Fibroblast of skin of left biceps (primary cell): ENCODE measurements around the gene CACNA1B.
"Not testable (repeated sequence)": the region's sequence is repeated elsewhere in the genome, so short reads cannot be mapped to it uniquely, and the experiment has no call there.

Experiments
- DNase-seq, 2 experiments: peaks; one replicate each; pipeline ENCODE4 v3.0.0-alpha.2; 2013; ENCODE audit warnings: low read depth in 2 of 2

Gene CACNA1B

DNA sequence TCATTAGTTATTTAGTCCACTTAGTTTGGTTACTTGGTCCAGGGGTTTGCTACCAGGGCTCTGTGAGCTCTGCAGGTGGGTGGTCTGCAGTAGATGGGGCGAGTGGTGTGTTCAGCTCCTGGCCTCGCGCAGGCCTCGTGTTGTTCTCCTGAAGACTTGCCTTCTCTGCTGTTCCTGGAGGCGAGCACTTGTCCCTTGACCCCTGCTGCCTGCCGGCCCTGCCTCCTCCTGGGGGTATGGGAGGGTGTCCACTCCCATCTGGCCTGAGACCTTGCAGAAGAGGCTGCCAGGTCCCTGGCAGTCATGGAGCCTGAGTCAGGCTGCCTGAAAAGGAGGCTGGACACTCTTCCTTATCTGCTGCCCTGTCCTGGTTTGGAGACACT is 137.0 kb downstream of the CACNA1B start:
- DNase-seq = no peak

DNA sequence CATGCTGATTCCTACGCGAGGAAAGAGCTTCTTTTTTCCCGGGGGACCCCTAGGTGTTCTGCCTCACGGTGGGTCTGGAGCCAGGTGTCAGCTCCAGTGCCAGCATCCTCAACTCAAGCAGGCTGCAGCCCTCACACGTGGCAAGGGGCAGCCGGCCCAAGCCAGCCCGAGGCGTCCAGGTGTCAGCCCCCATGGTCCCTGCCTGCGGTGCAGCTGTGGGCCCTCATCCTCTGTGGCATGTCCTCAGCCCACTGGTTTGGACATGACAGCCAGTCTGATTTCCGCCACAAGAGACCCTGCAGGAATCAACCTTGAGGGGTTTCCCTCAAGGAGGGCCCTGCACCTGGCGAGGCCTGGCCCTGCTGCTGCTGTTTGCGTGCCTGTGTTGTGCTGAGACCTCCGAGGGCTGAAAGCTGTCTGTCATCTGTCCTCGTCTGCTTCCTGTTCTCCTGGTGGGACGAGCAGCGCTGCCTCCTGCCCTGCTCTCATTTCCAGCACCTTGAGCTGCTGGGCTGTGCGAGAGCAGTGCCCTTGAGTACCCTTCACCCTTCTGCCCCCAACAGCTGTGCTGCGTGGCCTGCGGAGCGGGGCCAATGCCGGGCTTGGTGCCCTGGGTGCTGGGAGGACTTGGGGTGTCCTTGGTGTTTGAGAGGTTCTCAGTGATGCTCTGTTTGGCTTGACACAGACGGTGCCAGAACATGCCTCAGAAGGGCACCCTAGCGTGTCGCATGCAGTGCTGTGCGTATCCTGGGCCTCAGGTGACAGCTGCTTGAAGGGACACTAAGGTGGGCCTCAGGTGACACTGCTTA is 137.6 kb downstream of the CACNA1B start:
- no peak for DNase-seq

DNA sequence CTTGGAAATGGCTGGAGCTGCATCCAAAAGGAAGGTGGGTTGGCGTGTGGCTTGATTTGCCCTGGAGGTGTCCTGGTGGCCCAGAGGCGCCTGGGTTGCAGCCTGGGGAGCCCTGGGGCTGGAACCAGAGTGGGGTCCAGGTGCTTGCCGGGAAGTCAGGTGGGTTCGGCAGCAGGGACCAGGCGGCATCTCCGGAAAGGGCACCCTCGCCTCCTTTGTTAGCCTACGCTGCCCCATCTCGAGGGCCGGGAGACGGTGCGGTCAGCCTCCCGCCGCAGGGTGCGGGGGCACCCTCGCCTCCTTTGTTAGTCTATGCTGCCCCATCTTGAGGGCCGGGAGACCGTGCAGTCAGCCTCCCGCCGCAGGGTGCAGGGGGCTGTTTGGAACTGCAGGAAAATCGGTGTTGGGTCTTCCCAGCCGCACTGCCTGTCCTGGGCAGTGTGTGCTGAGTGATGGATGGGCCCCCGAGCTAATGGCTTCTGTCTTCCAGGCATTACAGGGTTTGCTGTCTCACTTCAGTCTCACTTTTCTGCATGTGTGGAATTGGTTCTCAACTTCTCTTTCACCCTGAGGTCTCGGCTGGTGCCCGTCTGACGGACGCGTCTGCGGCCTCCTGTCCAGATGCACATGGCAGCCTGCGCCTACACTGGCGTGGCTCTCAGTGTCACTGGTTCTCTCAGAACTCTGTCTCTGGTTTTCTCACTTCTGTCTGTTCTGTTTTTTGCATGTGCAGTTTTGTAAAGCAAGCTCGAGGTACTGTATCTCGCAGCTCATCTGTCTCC is 139.0 kb downstream of the CACNA1B start:
- DNase-seq = no peak

DNA sequence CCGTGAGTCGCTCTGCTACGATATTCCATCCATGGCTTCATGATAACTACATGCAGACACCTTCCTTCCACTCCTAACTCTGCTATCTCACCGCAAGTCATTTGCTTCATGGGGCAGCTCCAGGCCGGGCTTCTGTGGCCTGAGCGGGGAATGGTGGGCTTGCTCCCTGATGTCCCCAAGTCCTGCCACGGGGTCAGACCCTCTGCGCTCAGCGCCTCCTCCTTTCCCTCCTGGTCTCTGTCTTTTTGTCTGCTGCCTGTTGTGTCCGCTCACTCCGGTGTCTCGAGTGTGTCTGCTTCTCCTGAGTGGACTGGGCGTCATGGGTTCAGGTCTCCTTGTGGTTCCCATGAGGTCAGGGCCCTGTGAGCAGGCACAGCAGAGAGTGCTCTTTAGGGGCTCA is 139.6 kb downstream of the CACNA1B start:
- no peak for DNase-seq

DNA sequence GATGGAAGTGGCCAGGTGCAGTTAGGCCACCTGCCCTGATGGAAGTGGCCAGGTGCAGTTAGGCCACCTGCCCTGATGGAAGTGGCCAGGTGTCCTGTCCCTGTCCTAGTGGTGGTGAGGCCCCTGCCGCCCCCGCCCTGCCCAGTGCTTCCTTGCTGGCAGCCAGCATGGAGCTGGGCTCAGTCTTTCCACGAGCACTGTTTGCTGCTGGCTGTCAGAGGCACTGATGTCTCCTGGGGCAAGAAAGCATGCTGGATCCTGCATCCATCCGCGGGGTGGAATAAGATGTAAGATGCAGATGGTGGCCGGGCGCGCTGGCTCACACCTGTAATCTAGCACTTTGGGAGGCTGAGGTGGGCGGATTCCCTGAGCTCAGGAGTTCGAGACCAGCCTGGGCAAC is 141.9 kb downstream of the CACNA1B start:
- DNase-seq = not testable (repeated sequence)

DNA sequence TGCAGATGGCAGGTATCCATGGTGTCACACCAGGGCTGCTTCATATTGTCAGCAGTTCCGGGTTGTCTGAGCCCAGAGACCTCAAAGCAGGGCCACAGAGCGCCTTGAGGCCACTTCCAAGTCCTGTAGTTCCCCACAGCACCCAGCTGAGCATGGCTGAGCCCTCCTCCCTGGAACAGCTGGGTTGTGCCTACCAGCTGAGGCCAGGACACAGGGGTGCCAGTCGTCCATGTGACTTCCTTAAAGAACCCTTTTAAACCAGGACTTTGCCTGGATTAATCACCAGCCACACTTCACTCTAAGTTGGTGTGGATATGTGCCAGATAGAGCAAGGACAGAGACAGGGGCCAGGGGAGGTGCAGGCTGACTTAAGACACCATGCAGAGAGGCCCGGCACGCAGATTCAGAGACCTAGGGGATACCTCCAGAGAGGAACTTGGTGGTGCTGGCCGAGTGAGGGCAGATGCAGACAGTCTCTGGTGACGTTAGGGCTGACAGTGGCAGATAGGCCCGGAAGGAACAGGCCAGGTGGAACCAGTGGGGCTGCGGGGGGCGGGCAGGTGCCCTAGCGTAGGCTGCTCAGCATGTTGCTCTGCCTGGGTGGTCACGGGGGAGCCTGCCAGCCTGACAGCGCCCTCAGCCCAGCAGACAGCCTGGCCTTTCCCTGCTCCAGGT is 142.7 kb downstream of the CACNA1B start:
- no peak for DNase-seq

DNA sequence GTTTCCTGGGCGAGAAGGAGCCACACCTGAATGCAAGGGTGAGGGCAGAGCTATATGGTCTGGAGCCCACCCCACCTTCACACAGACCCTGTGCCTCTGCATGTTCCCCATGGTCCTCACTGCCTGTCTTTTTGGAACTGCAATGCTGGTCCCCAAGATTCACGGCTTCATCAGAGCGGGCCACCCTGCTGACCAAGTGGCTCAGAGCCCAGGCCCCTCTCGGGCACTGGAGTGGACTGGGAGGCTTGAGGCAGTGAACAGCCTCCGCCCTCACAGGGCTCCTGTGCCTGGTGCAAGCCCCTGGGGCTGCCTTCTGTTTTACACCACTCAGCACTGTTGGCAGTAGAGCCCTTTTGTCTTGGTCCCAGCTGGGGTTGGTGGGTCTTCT is 143.2 kb downstream of the CACNA1B start:
- no peak for DNase-seq

DNA sequence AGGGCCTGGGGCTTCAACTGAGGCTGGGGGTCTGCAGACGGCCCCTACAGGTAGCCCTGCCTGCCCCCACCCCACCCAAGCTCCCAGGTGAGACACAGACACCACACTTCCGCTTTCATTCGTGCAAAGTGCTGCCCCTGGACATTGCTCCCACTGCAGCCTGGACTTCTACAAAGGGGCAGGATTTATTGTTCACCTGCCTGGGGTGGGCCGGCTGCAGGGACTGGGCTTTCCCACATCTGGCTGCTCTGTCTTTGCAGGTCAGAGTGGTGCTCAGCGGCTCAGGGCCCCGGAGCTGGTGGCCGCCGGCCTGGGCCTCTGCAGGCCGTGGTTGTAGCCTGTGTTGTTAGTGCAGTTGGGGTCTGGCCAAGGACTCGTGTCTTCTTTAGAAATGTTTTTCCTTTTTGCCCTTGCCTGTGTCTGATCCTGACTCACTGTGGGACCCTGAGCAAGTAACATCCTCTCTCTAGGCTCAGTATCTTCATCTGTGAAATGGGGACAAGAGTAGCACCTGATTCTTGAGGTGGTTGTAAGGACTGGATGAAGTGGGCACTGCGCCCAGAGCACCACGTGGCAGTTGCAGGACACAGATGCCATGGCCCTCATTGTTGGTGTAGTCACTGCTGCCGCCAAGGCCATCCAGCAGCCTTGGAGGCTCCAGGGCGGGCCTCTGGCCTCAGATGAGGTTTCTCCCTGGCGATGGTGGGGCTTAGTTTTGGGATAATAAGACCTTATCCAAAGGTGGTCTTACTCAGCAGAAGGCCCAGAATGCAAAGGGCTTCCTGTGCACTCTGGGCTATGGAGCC is 143.9 kb downstream of the CACNA1B start:
- DNase-seq = no peak

DNA sequence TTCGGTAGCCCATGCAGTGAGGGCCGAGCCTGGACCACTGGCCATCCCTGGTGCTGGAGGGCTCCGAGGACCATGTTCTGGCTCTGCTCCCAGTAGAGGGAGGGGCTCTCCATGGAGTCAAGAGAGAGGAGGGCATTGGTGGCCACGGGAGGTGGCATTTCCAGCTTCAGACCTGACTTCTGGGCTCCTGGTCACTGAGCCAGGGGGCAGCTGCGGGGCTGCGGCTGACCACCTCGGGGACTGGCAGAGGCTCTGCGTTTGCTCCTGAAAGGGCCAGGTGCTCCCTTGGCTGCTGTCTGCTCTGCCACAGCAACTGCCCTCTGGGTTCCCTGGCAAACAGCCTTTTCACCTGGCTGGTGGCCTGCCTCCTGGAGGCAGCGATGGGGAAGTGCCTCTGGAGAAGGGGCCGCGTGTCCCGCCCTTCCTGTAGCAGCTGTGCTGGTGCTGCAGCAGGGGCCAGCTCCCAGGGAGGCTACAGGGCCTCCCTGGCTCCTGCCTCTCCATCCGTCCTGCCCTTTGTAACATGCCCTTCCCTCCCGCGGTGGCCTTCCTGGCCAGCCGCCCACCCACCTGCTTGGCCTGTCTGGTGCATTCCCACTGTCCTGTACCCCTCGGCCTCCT is 144.6 kb downstream of the CACNA1B start:
- DNase-seq = no peak

DNA sequence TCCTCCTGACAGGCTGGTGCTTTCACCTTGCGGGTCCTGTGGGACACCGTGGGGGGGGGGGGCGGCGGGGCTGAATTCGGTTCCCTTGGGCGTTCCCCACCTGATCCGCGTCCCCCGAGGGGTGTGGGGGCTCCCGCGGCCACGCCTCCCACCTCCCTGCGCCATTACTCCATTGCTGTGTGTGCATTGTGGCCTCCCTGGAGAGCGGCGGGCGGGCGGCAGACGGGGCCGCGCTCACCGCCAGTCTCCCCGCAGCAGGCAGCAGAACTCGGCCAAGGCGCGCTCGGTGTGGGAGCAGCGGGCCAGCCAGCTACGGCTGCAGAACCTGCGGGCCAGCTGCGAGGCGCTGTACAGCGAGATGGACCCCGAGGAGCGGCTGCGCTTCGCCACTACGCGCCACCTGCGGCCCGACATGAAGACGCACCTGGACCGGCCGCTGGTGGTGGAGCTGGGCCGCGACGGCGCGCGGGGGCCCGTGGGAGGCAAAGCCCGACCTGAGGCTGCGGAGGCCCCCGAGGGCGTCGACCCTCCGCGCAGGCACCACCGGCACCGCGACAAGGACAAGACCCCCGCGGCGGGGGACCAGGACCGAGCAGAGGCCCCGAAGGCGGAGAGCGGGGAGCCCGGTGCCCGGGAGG is 145.3 kb downstream of the CACNA1B start:
- DNase-seq = no peak

DNA sequence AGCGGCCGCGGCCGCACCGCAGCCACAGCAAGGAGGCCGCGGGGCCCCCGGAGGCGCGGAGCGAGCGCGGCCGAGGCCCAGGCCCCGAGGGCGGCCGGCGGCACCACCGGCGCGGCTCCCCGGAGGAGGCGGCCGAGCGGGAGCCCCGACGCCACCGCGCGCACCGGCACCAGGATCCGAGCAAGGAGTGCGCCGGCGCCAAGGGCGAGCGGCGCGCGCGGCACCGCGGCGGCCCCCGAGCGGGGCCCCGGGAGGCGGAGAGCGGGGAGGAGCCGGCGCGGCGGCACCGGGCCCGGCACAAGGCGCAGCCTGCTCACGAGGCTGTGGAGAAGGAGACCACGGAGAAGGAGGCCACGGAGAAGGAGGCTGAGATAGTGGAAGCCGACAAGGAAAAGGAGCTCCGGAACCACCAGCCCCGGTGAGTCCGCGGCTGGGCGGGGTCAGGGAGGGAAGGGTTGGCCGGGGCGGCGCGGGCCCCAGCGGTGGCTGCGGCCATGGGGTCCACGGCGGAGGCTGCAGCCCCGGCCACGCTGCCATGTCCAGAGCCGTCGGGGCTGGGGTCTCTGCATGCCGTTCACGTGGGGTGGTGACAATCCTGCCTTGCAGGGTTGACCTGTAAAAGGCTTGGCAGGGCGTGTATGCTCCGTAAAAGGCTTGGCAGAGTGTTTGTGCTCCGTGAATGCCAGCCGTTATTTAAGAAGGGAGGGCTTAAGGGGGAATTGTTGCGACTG is 146.0 kb downstream of the CACNA1B start:
- DNase-seq = no peak

DNA sequence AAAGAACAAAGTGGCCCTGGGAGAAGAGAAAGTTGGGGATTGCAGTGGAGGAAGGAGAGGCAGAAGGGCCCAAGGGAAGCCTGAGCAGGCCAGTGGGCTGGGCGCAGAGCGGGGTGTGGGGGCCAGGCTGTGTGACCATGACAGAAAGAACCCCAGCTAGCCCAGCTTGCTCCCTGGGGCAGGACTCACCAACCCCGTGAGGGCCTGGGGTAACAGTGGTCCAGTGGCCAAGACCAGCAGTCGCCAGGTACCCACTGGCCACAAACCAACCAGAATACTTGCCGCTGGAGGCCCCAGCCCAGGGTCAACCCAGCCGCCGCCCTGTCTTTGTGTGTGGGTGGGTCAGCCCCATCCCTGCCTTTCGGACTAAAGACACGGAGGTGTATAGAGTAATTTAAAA is 146.5 kb downstream of the CACNA1B start:
- no peak for DNase-seq

DNA sequence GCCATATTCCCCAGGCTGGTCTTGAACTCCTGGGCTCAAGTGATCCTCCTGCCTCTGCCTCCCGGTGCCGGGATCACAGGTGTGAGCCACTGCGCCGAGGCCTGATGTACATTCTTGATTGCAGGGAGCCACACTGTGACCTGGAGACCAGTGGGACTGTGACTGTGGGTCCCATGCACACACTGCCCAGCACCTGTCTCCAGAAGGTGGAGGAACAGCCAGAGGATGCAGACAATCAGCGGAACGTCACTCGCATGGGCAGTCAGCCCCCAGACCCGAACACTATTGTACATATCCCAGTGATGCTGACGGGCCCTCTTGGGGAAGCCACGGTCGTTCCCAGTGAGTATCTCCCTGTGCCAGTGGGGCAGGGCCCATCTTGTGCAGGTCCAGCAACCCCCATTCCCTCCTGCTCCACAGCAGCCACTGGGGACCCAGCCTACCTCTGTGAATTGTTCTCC is 147.3 kb downstream of the CACNA1B start:
- DNase-seq = no peak

DNA sequence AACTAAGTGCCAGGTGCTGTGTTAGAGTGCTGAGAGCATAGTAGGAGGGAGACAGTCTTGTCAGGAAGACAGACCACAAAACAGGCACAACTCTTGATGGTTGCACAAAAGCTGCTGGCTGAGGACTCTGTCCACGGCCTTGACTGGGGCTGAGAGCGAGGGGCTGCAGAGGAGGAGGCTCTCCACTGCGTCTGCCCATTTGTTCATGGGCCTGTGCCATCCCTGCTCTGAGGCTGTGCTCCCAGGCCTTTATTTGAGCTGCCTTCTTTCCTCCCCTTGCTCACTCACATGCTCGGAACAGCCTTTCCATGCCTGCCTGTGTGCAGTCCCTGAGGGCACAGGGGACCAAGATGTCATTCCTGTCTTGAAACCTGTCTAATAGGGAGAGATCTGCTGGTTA is 147.8 kb downstream of the CACNA1B start:
- DNase-seq = no peak

DNA sequence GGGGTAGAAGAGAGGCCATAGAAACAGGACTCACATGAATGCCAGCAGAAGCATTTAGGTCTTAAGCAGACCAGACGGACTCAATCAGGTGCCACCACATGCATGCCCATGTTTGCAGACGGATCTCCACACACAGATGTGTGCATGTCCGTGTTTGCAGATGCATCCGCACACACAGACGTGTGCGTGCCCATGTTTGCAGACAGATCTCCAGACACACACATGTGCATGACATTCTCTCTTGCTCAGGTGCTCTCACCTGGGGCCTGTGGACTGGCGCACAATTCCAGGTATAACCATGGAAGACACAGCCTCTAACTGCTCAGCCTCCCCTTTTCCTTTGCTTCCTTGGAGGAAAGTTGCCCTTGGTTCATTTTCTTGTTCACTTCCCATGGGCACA is 148.3 kb downstream of the CACNA1B start:
- no peak for DNase-seq

DNA sequence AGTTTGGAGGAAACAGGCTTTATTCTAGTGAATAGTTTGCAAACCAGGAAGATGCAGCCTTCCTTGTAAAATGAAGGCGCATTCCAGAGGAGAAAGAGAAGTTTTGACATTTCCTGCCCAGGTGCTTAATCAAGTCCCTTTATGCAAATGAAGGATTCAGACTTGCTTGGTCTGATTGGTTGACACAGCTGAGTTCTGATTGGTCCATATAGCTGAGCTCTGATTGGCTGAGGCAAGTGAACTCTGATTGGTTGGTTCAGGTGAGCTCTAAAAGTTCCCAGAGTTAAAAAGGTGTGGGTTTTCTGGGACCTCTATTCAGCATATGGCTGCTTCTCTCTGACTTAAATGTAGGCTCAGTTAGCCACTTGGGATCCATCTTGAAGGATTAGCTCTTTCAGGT is 151.0 kb downstream of the CACNA1B start:
- DNase-seq = no peak

DNA sequence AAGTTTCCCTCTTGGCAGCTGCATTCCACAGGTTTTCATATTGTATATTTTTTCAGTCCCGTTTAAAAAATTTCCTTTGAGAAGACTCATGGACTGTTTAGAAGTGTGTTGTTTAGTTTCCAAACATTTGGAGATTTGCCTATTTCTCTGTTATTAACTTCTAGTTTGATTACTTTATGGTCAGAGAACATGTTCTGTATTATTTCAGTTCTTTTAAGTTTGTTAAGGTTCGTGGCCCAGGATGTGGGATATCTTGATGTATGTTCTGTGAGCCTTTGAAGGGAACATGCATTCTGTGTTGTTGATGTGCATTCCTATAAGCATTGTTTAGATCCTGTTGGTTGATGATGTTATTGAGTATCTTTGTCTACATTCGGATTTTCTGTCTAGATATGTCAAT is 153.6 kb downstream of the CACNA1B start:
- no peak for DNase-seq

DNA sequence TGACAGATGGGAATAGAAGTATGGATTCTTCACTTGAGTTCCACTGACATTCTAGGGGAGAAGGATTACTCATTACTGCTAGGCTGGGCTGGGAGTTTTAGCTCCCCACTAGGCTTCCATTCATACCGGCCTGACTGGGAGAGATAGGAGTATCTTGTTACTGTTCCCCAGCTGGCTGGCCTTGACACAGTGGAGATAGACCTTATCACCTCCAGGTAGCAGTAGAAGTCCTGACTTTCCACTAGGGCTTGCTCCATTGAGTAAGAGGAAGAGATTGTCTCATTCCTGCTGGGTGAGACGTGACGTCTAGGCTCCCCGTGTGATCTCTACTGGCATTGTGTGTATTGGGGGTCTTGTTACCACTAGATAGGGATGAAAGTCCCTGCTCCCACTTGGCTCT is 156.4 kb downstream of the CACNA1B start:
- no peak for DNase-seq

DNA sequence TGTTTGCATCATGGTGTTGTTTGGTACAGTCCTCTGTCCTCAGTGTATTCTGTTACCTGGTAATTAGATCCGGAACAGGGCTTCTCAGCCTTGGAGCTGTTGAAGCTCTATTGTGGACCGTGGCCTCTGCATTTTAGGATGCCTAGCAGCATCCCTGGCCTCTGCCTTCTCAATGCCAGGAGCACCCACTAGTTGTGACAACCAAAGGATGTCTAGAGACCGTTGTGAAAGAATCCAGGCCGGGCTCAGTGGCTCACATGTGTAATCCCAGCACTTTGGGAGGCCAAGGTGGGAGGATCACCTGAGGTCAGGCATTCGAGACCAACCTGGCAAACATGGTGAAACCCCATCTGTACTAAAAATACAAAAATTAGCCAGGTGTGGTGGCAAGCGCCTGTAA is 159.6 kb downstream of the CACNA1B start:
- DNase-seq = no peak

DNA sequence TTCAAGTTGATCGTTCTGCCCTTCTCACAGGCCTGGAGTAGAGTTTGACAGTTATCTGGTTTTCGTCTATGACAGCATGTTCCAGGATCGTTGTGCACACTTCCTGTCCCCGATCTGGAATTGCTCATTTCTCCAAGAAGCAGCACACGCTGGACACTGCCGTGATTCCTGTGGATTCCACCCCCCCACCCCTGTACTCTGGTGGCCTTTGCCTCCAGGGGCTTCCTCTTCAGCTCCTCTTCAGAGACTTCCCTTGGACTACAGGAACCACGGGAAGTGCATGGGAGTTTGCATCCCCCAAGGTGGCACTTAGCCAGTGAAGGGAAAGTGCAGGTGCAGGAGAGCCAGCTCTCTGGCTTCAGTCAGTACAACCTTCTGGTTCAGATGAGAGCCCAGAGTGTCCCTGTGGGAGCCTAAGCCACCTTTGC is 160.7 kb downstream of the CACNA1B start:
- DNase-seq = no peak
